ENCODE data around the gene C1orf174.

DNA sequence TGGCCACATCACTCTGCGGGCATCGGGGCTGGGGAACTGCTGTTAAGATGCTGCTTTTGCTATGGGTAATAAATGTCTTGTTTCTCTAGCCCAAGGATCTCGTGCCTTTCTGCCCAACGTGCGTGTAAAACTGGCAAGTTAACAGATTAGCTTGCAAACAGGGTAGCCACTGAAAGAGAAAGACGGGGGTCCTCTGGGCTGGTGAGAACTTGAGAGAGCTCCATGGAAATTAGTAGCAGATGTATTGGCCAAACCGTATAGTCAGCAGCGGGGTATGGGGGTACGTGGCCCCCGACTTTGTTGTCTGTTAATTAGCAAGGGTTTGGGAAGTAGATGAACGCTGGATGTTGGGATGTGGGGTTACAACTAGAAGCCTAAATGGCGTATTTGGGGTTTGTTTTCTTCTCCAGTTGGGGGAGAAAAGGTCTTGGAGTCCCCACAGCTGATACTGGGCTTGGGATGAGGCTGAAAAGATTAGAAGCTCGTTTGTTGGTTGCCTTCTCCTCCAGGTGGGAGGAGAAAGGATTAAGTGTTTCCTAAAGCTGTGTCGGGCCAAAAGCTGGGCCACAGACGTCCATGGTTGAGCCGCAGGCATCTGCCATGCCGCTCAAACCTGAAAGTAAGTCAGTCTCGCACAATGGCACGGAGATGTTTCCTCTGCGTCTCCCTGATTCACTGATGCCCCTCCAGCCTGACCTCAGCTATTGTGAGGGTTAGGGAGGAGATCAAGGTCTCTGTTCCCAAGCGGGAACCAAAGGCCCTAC lies 32.3 kb upstream of the C1orf174 start:
- TF ChIP-seq, protein P1, sequence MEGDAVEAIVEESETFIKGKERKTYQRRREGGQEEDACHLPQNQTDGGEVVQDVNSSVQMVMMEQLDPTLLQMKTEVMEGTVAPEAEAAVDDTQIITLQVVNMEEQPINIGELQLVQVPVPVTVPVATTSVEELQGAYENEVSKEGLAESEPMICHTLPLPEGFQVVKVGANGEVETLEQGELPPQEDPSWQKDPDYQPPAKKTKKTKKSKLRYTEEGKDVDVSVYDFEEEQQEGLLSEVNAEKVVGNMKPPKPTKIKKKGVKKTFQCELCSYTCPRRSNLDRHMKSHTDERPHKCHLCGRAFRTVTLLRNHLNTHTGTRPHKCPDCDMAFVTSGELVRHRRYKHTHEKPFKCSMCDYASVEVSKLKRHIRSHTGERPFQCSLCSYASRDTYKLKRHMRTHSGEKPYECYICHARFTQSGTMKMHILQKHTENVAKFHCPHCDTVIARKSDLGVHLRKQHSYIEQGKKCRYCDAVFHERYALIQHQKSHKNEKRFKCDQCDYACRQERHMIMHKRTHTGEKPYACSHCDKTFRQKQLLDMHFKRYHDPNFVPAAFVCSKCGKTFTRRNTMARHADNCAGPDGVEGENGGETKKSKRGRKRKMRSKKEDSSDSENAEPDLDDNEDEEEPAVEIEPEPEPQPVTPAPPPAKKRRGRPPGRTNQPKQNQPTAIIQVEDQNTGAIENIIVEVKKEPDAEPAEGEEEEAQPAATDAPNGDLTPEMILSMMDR (IDR thresholded peaks at IDR 0.05), result no peak
- no peak for TF ChIP-seq POLR2A (IDR thresholded peaks at IDR 0.05)

Measured in body of pancreas (tissue), 4 donors.